ENCODE data around the gene PRSS53. TPM values are rescaled to one million over a fixed set of nuclear protein-coding genes. Genes with fewer than 3 reads are reported as not detected.
A peak's percentile ranks its signal among the peaks of the same experiment; 100 is the strongest.

PRSS53 gene
- total RNA-seq, 1 experiment from 2014 or later = 2.8 TPM

DNA sequence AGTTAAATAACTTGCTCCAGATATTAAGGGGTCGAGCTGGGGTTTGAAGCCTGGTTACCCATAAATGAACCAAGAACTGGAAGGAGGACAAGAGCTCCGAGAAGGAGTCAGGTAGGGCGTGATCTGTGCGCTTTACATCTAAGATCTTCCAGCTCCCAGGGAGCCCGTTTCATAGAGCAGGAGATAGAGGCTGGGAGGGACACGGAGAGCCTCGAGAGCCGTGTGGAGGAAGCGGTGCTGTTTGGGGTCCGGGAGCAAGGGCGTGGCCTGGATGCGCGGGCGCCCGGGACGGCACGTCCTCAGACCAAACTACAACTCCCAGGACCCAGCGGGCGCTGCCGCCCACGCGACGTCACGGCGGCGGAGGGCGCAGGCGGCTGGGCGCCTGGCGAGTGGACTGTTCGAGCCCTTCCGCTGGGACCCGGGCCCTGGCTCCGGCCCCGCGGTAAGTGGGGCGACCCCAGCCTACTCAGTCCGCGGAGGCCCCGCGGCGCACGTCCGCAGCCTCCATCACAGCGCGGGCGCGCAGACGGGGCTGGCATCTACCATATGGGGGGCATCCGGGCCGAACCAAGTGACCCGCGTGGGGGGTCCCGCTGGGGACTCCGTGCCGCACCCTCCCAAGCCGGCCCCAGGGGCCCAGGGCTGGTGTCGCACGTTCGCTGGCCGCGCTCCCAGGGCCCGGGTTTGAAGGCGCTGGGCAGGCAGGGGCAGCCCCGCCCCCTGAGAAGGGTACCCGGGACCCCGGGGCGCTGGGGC lies 19.5 kb upstream of the PRSS53 start, which contains the start of gene BCKDK:
Gene BCKDK (plus strand): TSS at position 352 of the 759 bp plus-strand sequence. CDS start 838 bp downstream, outside the sequence.
- Histone ChIP-seq H4K20me1 (ENCODE audit: control insufficient read depth, insufficient read depth, insufficient read length) (no peaks in the 10 kb centered on the region), H3K27me3 (ENCODE audit: insufficient read depth, low read length) (no peaks in the 10 kb centered on the region; the same call in 1 of the 2 replicates), H3K18ac (ENCODE audit: insufficient read length, low read depth, low read length) (no peak within 1 kb of the TSS), H3K4ac (ENCODE audit: low read depth, low read length) (no peak within 1 kb of the TSS), H2AK5ac (ENCODE audit: insufficient read length, low read length) (no peak within 1 kb of the TSS), H3K4me1 (ENCODE audit: insufficient read depth, low read length) (no peaks in the 10 kb centered on the region), H2BK5ac (ENCODE audit: insufficient read length, low read length) (no peak within 1 kb of the TSS), H3K4me2 (ENCODE audit: insufficient read depth, insufficient read length, low read length) (peak within 1 kb of the TSS; percentile 57), H2BK20ac (ENCODE audit: low read depth, low read length, poor library complexity, severe bottlenecking) (no peak within 1 kb of the TSS), H3K14ac (ENCODE audit: insufficient read depth, low read length) (peak within 1 kb of the TSS; percentile 44), H2BK120ac (ENCODE audit: low read depth, low read length, poor library complexity, severe bottlenecking) (no peak within 1 kb of the TSS), H3K9me3 (ENCODE audit: control insufficient read depth, low read depth, low read length) (no peaks in the 10 kb centered on the region), H3K79me1 (ENCODE audit: insufficient read depth, low read depth, low read length, poor library complexity, severe bottlenecking) (no peaks in the 10 kb centered on the region), H3K27ac (ENCODE audit: insufficient read length, low read depth, low read length) (no peak within 1 kb of the TSS), H3T11ph (ENCODE audit: low read length) (no peak within 1 kb of the TSS), H2AFZ (ENCODE audit: low read length) (no peak within 1 kb of the TSS), H4K8ac (replicated peaks; ENCODE audit: insufficient read length, low read depth, low read length) (no peak within 1 kb of the TSS), H3K79me2 (ENCODE audit: insufficient read depth, low read length) (no peaks in the 10 kb centered on the region; the same call in 1 of the 2 replicates), H3K56ac (ENCODE audit: insufficient read length, low read depth, low read length) (no peak within 1 kb of the TSS), H3K9ac (ENCODE audit: extremely low read depth, insufficient read length, low read length) (peak within 1 kb of the TSS; percentile 11), H3K23ac (ENCODE audit: insufficient read length, low read depth, low read length) (no peak within 1 kb of the TSS), H3K23me2 (ENCODE audit: insufficient read length, low read depth, low read length, poor library complexity, severe bottlenecking) (peaks cover 8% of the 10 kb centered on the region), H4K5ac (ENCODE audit: insufficient read length, low read depth, low read length) (no peak within 1 kb of the TSS), H4K91ac (ENCODE audit: insufficient read length, low read depth, low read length) (no peak within 1 kb of the TSS), H2BK15ac (ENCODE audit: low read depth, low read length) (no peak within 1 kb of the TSS), H2BK12ac (ENCODE audit: insufficient read length, low read depth, low read length) (no peak within 1 kb of the TSS)
- WGBS (ENCODE audit: extremely low coverage, insufficient read length, low lambda C conversion rate) = no CpG with 5 or more reads among the region's 68 CpGs
- H3K27me3 Mint-ChIP-seq (ENCODE audit: low read depth) = no peaks in the 10 kb centered on the region; the same call in 1 of the 2 replicates
- DNase-seq = peak; percentile 80
- no peak within 1 kb of the TSS for H3K27ac Mint-ChIP-seq
- peaks cover 9 to 14% of the 10 kb centered on the region in 2 experiments for H3K4me1 Mint-ChIP-seq
- H3K4me3 Mint-ChIP-seq = peak within 1 kb of the TSS; percentile 76 to 85
- peaks cover 19 to 37% (median 31%) of the 10 kb centered on the region in 3 experiments for H3K36me3 Mint-ChIP-seq (ENCODE audit: insufficient read depth in 1 of 3, low read depth in 3 of 3)
- H3K9me3 Mint-ChIP-seq = peaks cover 0 to 2% of the 10 kb centered on the region in 2 experiments; a peak in 3 of 5 replicates
- TF ChIP-seq, protein P1, sequence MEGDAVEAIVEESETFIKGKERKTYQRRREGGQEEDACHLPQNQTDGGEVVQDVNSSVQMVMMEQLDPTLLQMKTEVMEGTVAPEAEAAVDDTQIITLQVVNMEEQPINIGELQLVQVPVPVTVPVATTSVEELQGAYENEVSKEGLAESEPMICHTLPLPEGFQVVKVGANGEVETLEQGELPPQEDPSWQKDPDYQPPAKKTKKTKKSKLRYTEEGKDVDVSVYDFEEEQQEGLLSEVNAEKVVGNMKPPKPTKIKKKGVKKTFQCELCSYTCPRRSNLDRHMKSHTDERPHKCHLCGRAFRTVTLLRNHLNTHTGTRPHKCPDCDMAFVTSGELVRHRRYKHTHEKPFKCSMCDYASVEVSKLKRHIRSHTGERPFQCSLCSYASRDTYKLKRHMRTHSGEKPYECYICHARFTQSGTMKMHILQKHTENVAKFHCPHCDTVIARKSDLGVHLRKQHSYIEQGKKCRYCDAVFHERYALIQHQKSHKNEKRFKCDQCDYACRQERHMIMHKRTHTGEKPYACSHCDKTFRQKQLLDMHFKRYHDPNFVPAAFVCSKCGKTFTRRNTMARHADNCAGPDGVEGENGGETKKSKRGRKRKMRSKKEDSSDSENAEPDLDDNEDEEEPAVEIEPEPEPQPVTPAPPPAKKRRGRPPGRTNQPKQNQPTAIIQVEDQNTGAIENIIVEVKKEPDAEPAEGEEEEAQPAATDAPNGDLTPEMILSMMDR (conservative IDR thresholded peaks at IDR 0.05) = no peak

All from H9 (cell line).